ENCODE measurements around the gene DOCK11.

GRCh38 chrX:118729042-118729652, 233.5 kb downstream of the DOCK11 start:
- TF ChIP-seq POLR2A (IDR thresholded peaks at IDR 0.05) (no peak), CTCF (IDR thresholded peaks at IDR 0.05) (no peak)
